Activated B cell treated with CpG ODN at 0.5 μM for 24 hours (primary cell): ENCODE results near the gene PLXNA4. TPM values are rescaled to one million over a fixed set of nuclear protein-coding genes. Genes with fewer than 3 reads are reported as not detected.

Source experiments
- ATAC-seq: fragments of 200-7000 bp; cut with Tn5 transposase; one replicate; pipeline ENCODE4 v1.10.0; 2021; ENCODE audit warnings: low read depth, mild to moderate bottlenecking, moderate library complexity
- CTCF ChIA-PET: fragments of 350-600 bp; sonication (Branson Sonifier 250); formaldehyde crosslinking; loops from one replicate; lab custom pipeline; 2021; ENCODE audit warnings: antibody characterized with exemption; lab: Charles Lee
- POLR2A ChIA-PET: fragments of 350-600 bp; sonication (Branson Sonifier 250); formaldehyde crosslinking; loops from one replicate; lab custom pipeline; 2021; ENCODE audit warnings: antibody characterized with exemption; lab: Charles Lee
- DNase-seq: peaks from one replicate; pipeline ENCODE4 v3.0.0; 2022
- H3K27ac Mint-ChIP-seq: one replicate; pipeline ENCODE4 v1.8.0; 2020; ENCODE audit warnings: mixed read lengths
- H3K27me3 Mint-ChIP-seq: one replicate; pipeline ENCODE4 v1.8.0; 2021; ENCODE audit warnings: mixed read lengths
- H3K36me3 Mint-ChIP-seq: one replicate; pipeline ENCODE4 v1.8.0; 2021; ENCODE audit warnings: low read depth, mixed read lengths
- H3K4me1 Mint-ChIP-seq: one replicate; pipeline ENCODE4 v1.8.0; 2021; ENCODE audit warnings: mixed read lengths
- H3K4me3 Mint-ChIP-seq: one replicate; pipeline ENCODE4 v1.8.0; 2020; ENCODE audit warnings: mild to moderate bottlenecking, mixed read lengths
- H3K9me3 Mint-ChIP-seq: one replicate; pipeline ENCODE4 v1.8.0; 2020; ENCODE audit warnings: mixed read lengths
- intact Hi-C: fragments of 100-400 bp; cut with micrococcal nuclease; formaldehyde crosslinking; loops from one replicate; pipeline ENCODE4 v1.15.1; 2024
- total RNA-seq: library from RNA; stranded (reverse); gene quantifications from 2 replicates; pipeline ENCODE4 v1.2.3, GENCODE V29; 2022
- TF ChIP-seq, protein P1 (sequence below): fragments of 200-600 bp; IDR thresholded peaks from one replicate; pipeline ENCODE4 v1.8.0; 2022; ENCODE audit warnings: antibody characterized with exemption, mild to moderate bottlenecking

The PLXNA4 gene
- total RNA-seq, 1 donor from 2014 or later: not detected

DNA sequence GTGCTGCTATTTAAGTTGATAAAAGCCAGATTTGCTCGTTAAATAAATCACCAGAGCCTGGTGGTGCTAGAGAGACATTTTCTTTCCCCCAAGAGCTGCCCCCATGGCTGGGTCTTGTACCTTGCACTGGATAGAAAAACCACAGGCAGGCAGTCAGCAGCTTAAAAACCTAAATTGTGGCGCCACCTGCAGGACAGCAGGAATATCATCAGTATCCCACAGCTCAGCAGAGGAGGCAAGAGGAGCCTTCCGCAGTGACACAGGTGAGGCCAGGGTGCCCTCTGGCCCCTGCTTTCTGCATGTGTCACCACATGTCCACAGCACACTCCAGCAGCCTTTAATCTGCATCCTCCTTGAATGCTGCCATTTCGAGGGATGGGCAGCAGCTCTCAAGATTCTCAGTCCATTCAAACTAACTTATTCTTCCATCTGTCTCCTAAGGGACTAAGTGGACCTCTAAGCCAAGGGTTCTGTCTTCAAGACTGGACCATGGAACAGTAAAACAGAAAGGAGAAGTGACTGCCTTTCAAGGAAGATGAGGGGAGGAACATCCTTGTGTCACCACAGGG is 4.5 kb upstream of the PLXNA4 start:
- Mint-ChIP-seq H3K4me1 (peaks cover 10% of the 10 kb centered on the region), H3K27ac (no peak overlapping the region)
- TF ChIP-seq, protein P1, sequence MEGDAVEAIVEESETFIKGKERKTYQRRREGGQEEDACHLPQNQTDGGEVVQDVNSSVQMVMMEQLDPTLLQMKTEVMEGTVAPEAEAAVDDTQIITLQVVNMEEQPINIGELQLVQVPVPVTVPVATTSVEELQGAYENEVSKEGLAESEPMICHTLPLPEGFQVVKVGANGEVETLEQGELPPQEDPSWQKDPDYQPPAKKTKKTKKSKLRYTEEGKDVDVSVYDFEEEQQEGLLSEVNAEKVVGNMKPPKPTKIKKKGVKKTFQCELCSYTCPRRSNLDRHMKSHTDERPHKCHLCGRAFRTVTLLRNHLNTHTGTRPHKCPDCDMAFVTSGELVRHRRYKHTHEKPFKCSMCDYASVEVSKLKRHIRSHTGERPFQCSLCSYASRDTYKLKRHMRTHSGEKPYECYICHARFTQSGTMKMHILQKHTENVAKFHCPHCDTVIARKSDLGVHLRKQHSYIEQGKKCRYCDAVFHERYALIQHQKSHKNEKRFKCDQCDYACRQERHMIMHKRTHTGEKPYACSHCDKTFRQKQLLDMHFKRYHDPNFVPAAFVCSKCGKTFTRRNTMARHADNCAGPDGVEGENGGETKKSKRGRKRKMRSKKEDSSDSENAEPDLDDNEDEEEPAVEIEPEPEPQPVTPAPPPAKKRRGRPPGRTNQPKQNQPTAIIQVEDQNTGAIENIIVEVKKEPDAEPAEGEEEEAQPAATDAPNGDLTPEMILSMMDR: no peak

DNA sequence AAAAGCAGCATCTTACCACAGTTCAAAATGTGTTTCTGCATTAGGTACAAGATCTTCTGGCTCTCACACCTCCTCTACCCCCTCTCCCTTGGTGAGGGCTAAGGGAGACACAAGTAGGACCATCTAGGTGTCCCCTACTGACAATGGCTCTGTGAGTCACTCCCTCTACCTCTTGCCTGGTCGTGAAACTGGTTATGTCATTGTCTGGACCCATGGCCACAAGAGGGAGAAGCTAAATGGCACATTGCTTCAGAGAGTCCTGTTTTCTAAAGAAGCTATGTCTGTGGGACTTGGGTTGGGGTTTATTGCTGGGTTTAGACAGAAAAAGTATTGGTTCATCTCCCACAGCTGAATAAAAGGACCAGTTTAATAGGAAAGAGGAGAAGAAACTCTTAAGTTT is 4.0 kb upstream of the PLXNA4 start:
- intact Hi-C loops: loop anchor here (2.0 kb wide), 1 partner anchor 261 kb away; no protein-coding TSS in a partner anchor
- DNase-seq (no peak), ATAC-seq (no peak)
- Mint-ChIP-seq H3K9me3 (no peaks in the 10 kb centered on the region), H3K36me3 (no peaks in the 10 kb centered on the region), H3K27me3 (peaks cover 50% of the 10 kb centered on the region), H3K27ac (no peak overlapping the region), H3K4me1 (peaks cover 10% of the 10 kb centered on the region), H3K4me3 (no peak overlapping the region)
- TF ChIP-seq, protein P1: no peak
- CTCF ChIA-PET: interaction anchor here (1.1 kb wide), 1 partner anchor 262 kb away, joined by 3 read pairs; no protein-coding TSS in a partner anchor
- POLR2A ChIA-PET: no interaction called here

More for the DNA sequence above, 4.5 kb upstream of the PLXNA4 start:
- Mint-ChIP-seq H3K36me3 (no peaks in the 10 kb centered on the region), H3K27me3 (peaks cover 45% of the 10 kb centered on the region), H3K9me3 (no peaks in the 10 kb centered on the region), H3K4me3 (no peak overlapping the region)
- intact Hi-C loops: loop anchor here (2.0 kb wide), 1 partner anchor 262 kb away; no protein-coding TSS in a partner anchor
- ChIA-PET POLR2A (no interaction called here), CTCF (interaction anchor here (1.1 kb wide), 1 partner anchor 262 kb away, joined by 3 read pairs; no protein-coding TSS in a partner anchor)
- ATAC-seq: no peak
- DNase-seq: no peak

DNA sequence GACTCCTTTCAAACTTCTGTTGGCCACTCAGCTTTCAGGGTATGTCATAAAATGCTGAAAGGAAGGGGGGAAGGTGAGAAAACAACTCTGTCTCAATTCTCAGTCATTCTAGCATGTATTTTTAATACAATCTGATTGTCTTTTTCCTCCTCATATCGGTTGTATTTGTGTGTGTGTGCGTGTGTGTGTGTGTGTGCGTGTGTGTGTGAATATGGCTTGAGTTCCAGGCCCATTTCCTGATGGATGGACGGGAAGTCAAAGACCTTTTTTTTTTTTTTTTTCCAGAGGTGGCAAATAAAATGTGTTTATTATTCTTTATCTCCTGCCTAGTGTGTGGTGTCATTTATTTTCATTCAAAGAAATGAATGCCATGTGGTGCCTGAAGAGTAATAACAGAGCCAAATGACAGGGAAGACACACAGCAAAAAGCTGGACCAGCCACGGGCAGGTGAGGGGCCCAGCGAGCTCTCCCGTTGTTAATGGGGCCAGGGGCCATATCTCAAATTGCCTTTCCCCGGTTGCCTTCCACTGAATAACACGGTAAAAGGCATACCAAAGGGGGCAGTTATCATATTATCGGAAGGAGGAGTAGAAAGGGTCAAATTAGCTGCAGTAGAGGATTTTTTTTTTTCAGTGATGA is 3.1 kb upstream of the PLXNA4 start:
- Mint-ChIP-seq H3K27ac (no peak overlapping the region), H3K4me3 (no peak overlapping the region), H3K27me3 (peaks cover 58% of the 10 kb centered on the region), H3K36me3 (no peaks in the 10 kb centered on the region), H3K9me3 (no peaks in the 10 kb centered on the region), H3K4me1 (peaks cover 14% of the 10 kb centered on the region)
- ATAC-seq (no peak), DNase-seq (no peak)
- TF ChIP-seq, protein P1: no peak
- intact Hi-C loops: no loop called here
- CTCF ChIA-PET: no interaction called here
- POLR2A ChIA-PET: no interaction called here

DNA sequence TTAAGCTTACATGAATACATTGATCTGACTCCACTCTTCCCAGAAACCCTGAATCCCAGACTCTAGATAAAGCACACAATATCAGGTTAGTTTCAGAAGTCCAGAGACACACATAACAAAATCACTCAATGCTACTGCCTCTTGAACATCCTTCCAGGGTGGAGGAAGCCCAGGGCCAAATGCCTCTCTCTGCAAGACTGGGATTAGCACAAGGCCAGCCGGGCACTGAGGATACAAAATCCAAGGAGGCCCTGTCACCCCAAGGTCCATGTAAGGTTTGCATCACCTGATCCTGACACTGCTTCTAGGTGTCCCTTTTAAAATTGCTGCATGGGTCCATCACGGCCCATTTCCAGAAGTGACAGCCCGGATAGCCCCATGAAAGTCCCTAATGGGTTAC is 2.6 kb upstream of the PLXNA4 start:
- no peaks in the 10 kb centered on the region for H3K9me3 Mint-ChIP-seq
- H3K27ac Mint-ChIP-seq: no peak overlapping the region
- H3K27me3 Mint-ChIP-seq: peaks cover 61% of the 10 kb centered on the region
- TF ChIP-seq, protein P1: no peak
- no peak overlapping the region for H3K4me3 Mint-ChIP-seq
- ChIA-PET CTCF (no interaction called here), POLR2A (no interaction called here)
- intact Hi-C loops: no loop called here
- H3K4me1 Mint-ChIP-seq: peaks cover 14% of the 10 kb centered on the region
- ATAC-seq (no peak), DNase-seq (no peak)
- H3K36me3 Mint-ChIP-seq: no peaks in the 10 kb centered on the region

DNA sequence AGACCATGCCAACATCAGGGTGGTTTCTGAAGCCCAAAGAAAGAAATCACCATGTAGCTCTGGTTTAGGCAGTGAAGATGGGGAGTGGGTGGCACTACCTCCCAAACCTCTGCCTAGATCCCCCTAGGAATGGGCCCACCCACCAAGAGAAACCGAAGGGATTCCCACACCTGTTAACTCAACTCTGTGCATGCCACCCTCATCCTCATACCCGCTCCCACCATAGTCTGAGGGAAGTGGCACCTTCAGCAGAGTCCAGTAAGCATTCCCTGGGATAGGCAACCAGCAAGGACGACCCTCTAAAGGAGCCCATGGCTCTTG is 1.7 kb upstream of the PLXNA4 start:
- intact Hi-C loops: no loop called here
- H3K27me3 Mint-ChIP-seq: peaks cover 69% of the 10 kb centered on the region
- CTCF ChIA-PET: no interaction called here
- no peaks in the 10 kb centered on the region for H3K36me3 Mint-ChIP-seq
- H3K9me3 Mint-ChIP-seq: no peaks in the 10 kb centered on the region
- H3K4me3 Mint-ChIP-seq: no peak overlapping the region
- ATAC-seq (no peak), DNase-seq (no peak)
- H3K27ac Mint-ChIP-seq: no peak overlapping the region
- H3K4me1 Mint-ChIP-seq: peaks cover 14% of the 10 kb centered on the region
- POLR2A ChIA-PET: no interaction called here
- TF ChIP-seq, protein P1: no peak
